Measurements from ENCODE around the gene PIH1D2. TPM values are rescaled to one million over a fixed set of nuclear protein-coding genes. Genes with fewer than 3 reads are reported as not detected.

Gene PIH1D2
- total and polyA plus RNA-seq, 10 donors = 0.18 to 2.2 (median 0.67) TPM

DNA sequence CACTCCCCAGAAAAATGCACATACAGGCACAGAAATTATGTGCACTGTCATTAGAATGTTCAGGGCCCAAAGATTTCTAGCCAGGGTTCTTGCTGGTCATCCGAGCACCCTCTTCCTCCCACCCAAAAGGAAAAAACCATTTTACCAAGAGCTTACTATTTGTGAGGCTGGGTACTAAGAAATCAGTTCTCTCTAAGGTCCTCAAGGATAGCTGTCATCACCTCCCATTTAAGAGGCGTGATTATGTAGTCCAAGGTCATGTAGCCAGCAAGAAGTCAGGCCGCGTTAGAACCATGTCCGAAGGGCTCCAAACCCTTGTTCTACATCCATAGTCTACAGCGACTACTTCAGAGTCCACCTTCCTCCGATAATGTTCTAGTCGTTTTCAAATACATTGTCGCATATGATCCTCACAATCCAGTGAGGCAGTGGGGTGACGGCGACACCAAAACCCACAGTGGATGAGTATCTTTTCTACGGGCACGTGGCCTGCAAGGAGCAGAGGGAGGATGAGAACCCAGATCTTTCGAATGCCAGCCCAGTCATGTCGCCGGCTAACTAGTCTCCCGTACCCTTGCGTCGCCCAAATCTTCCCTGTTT is 12.1 kb upstream of the PIH1D2 start:
- intact Hi-C loops (cut with DNase I; ENCODE audit: low total_unique reads) = loop anchor here (5.0 kb wide), 1 partner anchor 64 kb away; no protein-coding TSS in a partner anchor
- no peaks in the 10 kb centered on the region for H3K27me3 ChIP-seq (replicated peaks in 1 of 7)
- H3K36me3 ChIP-seq = peaks cover 1 to 76% (median 67%) of the 10 kb centered on the region in 6 donors
- H3K9me3 ChIP-seq = no peaks in the 10 kb centered on the region
- DNase-seq = peak; percentile 79
- peak overlapping the region; percentile 69 to 91 (median 81) for H3K27ac ChIP-seq
- TF ChIP-seq POLR2A (IDR thresholded peaks at IDR 0.05) (no peak), POLR2AphosphoS5 (IDR thresholded peaks at IDR 0.05) (no peak)
- TF ChIP-seq, protein P1, sequence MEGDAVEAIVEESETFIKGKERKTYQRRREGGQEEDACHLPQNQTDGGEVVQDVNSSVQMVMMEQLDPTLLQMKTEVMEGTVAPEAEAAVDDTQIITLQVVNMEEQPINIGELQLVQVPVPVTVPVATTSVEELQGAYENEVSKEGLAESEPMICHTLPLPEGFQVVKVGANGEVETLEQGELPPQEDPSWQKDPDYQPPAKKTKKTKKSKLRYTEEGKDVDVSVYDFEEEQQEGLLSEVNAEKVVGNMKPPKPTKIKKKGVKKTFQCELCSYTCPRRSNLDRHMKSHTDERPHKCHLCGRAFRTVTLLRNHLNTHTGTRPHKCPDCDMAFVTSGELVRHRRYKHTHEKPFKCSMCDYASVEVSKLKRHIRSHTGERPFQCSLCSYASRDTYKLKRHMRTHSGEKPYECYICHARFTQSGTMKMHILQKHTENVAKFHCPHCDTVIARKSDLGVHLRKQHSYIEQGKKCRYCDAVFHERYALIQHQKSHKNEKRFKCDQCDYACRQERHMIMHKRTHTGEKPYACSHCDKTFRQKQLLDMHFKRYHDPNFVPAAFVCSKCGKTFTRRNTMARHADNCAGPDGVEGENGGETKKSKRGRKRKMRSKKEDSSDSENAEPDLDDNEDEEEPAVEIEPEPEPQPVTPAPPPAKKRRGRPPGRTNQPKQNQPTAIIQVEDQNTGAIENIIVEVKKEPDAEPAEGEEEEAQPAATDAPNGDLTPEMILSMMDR (IDR thresholded peaks at IDR 0.05 in 8 of 11, conservative IDR thresholded peaks at IDR 0.05 in 3 of 11) = no peak
- H3K4me3 ChIP-seq = peak overlapping the region; percentile 69 to 98 (median 83)
- 5 to 7% (median 6%) methylated on average over 19 of the region's 19 CpGs for WGBS, 5 donors
- H3K4me1 ChIP-seq = peaks cover 25 to 58% (median 45%) of the 10 kb centered on the region in 6 donors

DNA sequence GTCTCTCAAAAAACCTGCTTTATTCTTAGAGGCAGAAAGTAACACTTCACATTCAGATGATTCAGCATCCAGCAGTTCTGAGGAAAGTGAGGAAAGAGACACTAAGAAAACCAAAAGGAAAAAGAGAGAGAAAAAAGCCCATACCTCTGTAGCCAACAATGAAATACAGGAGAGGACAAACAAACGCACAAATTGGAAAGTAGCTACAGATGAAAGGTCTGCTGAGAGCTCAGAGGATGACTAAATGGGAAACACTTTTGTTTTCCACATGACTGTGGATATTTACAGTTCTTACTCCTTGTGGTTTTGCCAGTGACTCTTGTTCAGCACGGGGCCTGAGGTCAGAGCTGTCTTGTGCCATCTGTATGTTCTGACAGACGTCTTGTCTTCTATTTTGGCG is 8.9 kb upstream of the PIH1D2 start:
- Histone ChIP-seq H3K36me3 (peaks cover 0 to 76% (median 73%) of the 10 kb centered on the region in 6 donors), H3K4me1 (peaks cover 10 to 27% (median 19%) of the 10 kb centered on the region in 6 donors), H3K4me3 (no peak overlapping the region), H3K27me3 (replicated peaks in 1 of 7) (no peaks in the 10 kb centered on the region), H3K27ac (no peak overlapping the region), H3K9me3 (no peaks in the 10 kb centered on the region)
- intact Hi-C loops (cut with DNase I; ENCODE audit: low total_unique reads) = no loop called here
- no peak for DNase-seq
- 61 to 80% (median 69%) methylated on average over 4 of the region's 4 CpGs for whole genome bisulfite sequencing, 5 donors
- TF ChIP-seq, protein P1 (IDR thresholded peaks at IDR 0.05 in 8 of 11, conservative IDR thresholded peaks at IDR 0.05 in 3 of 11) = no peak
- TF ChIP-seq POLR2A (IDR thresholded peaks at IDR 0.05) (no peak), POLR2AphosphoS5 (IDR thresholded peaks at IDR 0.05) (no peak)

DNA sequence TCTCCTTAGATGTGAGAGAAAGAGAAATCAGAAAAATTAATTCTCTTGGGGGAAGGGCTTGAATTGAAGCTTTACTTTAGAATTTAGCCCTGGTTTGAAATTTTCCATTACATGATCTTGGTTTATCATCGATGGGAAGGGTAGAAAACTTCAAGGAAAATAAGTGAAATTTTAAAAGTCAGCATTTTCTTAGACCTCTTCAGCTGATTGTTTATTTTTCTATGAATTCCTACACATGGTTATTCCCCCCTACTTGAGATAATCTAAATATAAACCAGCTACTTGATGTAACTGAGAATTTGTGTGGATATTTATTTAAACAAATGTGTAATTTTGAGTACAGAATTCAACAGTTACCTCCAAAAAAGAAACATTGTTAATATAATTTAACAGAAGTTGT is 10.9 kb downstream of the PIH1D2 start:
- H3K27me3 ChIP-seq (replicated peaks in 1 of 7) = no peaks in the 10 kb centered on the region
- intact Hi-C loops (cut with DNase I; ENCODE audit: low total_unique reads) = no loop called here
- H3K36me3 ChIP-seq = peaks cover 0 to 60% (median 40%) of the 10 kb centered on the region in 6 donors
- 86 to 96% (median 91%) methylated on average over 1 of the region's 1 CpG for WGBS, 5 donors
- TF ChIP-seq POLR2AphosphoS5 (IDR thresholded peaks at IDR 0.05) (no peak), POLR2A (IDR thresholded peaks at IDR 0.05) (no peak)
- TF ChIP-seq, protein P1 (IDR thresholded peaks at IDR 0.05 in 8 of 11, conservative IDR thresholded peaks at IDR 0.05 in 3 of 11) = no peak
- no peak overlapping the region for H3K4me3 ChIP-seq
- no peak overlapping the region for H3K27ac ChIP-seq
- H3K9me3 ChIP-seq = no peaks in the 10 kb centered on the region
- no peak for DNase-seq
- H3K4me1 ChIP-seq = no peaks in the 10 kb centered on the region

DNA sequence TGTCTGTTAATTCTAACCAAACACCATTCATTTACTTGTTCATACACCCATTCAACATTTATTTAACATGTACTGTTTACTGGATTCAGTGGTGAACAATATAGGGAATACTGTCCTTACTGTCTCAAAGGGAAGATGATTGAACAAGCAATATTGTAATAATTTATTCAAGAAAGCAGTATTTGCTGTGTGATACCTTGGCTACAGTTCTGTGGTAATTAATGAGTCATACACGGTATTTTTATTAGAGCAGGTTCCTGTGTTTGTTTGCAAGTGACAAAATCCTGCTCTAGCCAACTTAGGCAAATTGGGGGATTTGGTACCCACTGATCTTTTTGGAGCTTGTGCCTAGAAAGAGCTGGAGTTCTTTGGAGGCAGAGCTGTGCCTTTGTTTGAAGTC is 15.7 kb downstream of the PIH1D2 start:
- intact Hi-C loops (cut with DNase I; ENCODE audit: low total_unique reads) = no loop called here
- no peak overlapping the region for H3K27ac ChIP-seq
- H3K4me1 ChIP-seq = no peaks in the 10 kb centered on the region
- DNase-seq = no peak
- peaks cover 2 to 97% (median 64%) of the 10 kb centered on the region in 6 donors for H3K36me3 ChIP-seq
- H3K27me3 ChIP-seq (replicated peaks in 1 of 7) = no peaks in the 10 kb centered on the region
- no peaks in the 10 kb centered on the region for H3K9me3 ChIP-seq
- H3K4me3 ChIP-seq = no peak overlapping the region
- TF ChIP-seq, protein P1 (IDR thresholded peaks at IDR 0.05 in 8 of 11, conservative IDR thresholded peaks at IDR 0.05 in 3 of 11) = no peak
- TF ChIP-seq POLR2A (IDR thresholded peaks at IDR 0.05) (no peak), POLR2AphosphoS5 (IDR thresholded peaks at IDR 0.05) (no peak)
- WGBS, 5 donors = 56 to 83% (median 63%) methylated on average over 1 of the region's 1 CpG

Data from spleen (tissue), 11 donors.